HTR-8/SVneo (cell line): ENCODE results near the gene EZR.

Experiments
- DNase-seq: peaks from one replicate; pipeline ENCODE4 v3.0.0; 2011; ENCODE audit warnings: low spot score, mixed read lengths; ENCODE audit not compliant: insufficient read length
- FAIRE-seq: peaks from 2 replicates; lab custom pipeline; 2011; peaks lifted over from hg19 to GRCh38; lab: Jason Lieb, UNC

Gene EZR

DNA sequence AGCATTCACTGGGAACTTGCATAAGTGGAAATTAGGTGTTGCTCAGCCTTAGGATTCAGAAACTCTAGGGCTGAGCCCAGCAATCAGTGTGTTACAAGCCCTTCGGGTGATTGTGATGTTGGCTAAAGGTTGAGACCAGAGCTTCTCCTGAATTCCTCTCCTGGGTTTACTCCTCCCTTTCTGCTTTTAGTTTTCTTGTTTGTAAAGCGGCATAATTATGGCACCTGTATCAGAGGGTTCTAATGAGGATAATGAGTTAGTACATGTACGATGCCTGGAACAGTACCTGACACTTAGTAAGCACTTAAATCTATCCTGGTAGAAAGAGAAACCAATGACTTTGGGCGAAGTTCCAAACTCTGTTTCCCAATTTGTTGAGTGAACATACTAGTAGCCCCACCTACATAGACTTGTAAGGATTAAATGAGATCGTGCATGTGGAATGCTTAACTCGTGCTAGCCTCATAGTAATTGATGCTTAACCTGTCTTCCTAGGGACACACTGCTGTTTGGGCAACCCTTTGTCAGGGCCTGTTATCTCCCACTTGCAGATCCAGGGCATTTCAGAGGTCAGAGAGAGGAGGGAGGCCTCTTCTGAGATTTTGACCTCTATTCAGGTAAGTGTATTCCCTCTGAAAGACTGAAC lies 932 bp upstream of the EZR start:
- DNase-seq (no peak), FAIRE-seq (no peak)

DNA sequence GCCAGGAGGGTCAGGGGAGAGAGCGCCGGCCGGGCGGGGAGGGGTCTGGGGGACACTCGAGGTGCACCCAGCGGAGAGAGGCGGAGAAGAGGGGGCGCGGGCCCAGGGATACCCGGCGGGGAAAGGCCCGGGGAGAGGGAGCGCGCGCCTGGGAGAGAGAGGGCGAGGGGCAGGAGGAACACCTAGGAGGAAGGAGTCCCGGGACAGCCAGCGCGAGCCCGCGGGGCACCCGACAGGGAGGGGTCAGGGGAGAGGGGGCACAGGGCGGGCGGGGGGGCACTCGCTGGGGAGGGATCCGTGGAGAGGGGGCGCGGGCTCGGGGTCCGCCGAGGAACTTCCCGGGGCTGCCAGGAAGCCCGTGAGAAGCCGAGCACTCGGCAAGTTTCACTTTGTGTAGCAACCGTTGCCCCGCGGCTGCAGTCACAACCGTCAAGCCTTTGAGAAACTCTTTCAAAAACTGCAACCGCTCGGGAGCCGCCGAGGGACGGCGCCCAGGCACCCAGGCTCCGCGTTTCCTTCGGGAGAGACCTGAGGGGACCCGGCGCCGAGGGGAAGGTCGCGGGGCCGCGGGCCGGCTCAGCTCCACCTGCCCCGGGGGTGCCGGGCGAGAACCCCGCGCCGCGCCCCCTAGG lies 471 bp downstream of the EZR start:
- DNase-seq = peak; percentile 37
- no peak for FAIRE-seq

DNA sequence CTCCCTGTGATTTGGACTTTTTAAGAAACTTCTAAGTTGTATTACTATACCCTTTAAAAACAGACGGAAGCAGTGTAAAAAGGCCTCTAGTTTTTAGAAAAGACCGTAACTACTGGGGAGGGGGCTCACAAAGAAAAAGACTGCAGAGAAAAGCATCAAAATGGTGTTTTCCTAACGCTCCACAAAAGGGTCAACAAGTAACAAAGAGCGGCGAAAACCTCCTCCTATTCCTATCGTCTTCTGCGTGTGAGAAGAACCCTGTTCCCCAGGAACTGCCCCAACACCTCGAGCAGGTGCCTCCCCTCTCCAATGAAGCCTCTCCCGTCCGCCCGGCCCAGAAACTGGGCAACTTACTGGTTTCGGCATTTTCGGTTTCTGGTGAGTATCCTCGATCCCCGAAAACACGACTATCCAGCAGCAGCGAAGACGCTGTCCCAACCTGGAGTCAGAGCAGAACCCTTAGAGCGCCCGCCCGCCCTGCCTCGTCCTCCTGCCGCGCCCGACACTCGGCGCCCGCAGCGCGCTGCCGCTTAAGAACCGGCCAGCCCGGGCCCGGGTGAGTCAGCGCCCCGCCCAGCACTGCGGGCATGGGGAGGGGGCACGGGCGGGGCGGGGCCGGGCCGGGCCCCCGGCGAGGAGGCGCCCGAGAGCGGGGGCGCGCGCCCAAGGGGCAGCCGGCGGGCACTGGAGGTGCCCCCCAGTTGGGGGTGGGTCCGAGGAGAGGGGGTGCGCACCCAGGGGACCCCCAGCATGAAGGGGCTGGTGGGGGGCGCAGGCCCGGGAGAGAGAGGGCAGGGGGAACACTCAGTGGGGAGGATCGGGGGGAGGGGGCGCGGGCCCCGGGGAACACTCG lies 1.2 kb downstream of the EZR start:
- FAIRE-seq (no peak), DNase-seq (peak; percentile 73)

DNA sequence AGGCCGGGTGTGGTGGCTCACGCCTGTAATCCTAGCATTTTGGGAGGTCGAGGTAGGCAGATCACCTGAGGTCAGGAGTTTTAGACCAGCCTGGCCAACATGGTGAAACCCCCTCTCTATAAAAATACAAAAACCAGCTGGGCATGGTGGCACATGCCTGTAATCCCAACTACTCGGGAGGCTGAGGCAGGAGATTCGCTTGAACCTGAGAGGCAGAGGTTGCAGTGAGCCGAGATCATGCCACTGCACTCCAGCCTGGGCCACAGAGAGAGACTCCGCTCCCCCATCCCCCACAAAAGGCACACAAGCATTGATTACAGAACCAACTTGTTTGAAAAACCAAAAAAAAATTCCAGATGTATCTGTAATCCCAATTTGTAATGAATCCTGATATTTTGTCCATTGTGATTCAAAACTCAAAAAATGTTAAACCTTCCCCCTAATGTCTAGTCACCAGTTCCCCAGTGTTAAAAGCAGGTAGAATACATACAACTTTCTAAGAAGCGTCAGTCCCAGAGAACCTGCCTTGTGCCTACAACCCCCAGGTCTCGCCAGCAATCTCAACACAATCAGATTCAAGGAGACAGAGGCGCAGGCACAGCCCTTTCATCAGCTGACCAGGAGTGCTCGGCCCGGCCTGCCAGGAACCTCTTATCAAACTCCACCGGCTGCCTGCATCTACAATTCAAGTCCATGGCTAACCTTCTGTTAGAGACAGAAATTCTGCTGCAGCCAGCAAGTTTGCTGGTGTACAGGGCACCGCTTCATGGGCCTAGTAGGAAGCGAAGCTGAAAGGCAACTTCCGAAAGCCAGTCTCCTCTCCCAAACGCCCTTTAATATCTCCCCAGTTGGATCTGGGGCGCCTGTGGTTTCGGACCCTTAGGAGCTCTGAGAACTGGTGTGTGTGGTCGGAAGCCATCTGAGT lies 2.1 kb downstream of the EZR start:
- FAIRE-seq = no peak
- no peak for DNase-seq

DNA sequence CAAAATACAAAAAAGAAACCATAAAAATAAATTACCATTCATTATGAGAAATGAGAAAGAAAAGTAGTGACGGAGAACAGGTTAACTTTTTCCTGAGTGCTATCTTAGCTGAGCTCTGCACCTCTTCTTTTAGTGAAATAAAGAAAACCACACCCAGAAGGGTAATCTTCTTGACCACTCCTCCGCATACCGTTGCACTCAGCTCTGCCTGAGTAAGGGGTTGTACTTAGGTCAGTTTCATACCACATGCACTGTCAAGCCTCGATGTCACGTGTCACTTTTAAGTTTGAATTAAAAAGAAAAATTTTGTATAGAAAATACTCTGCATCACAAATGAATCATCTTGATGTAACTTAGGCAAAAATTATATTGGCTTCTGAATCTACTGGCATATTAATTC lies 2.8 kb downstream of the EZR start:
- FAIRE-seq (no peak), DNase-seq (no peak)

DNA sequence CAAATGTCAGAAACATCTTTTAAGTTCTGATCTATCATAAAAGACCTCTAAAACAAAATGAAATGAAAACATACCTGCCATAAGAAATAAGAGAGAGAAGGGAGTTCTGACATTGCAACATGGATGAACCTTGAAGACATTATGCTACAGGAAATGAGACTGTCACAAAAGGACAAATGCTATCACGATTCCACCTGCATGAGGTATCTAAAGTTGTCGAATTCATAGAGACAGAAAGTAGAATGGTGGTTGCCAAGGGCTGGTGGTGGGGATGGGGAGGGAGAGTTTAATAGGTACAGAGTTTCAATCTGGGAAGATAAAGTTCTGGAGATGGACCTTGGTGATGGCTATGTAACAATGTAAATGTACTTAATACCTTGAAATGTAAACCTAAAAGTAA lies 3.3 kb downstream of the EZR start:
- FAIRE-seq (no peak), DNase-seq (no peak)

DNA sequence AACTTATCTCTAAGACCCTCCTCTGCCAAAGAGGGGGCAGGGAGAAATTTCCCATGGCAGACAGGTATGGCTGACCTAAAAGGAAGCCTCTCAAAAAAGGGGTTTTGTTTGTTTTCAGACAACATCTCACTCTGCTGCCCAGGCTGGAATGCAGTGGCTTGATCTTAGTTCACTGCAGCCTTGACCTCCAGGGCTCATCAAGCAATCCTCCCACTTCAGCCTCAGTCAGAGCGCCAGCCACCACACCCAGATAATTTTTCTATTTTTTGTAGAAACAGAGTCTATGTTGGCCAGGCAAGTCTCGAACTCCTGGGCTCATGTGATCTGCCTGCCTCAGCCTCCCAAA lies 3.8 kb downstream of the EZR start:
- FAIRE-seq = no peak
- DNase-seq = no peak

DNA sequence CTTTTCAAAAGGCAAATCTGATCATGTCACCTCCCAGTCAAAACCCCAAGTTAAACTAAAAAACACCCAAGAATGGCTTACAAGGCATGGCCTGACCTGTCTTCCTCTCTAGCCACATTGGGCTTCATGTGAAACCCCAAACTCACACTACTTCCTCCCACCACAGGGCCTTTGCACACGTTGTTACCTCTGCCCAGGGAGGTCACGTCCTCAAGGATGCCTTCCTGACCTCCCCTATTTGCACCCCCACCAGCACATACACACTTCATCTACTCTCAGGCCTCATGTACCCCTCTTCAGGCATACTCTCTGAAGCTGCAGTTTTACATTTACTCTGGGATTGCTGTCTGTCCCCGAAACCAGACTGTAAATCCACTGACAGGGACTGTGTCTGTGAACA lies 6.1 kb downstream of the EZR start:
- DNase-seq = no peak
- FAIRE-seq = no peak

DNA sequence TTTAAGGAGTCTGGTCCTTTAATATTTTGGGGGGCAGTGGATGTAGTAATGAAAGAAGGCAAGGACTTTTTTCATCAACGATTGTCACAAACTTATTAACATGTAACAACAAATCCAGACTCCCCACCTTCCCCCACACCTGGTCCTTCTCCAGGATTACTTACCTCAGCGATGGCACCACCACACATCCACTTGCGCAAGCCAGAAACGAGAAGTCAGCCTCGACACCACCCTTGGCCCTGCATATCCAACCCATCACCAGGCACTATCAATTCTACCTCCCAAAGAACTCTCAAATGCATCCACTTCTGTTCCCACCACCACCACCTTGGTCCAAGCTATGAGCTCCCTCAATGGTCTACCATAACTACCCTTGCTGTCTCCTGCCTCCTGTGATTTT lies 6.6 kb downstream of the EZR start:
- no peak for DNase-seq
- no peak for FAIRE-seq

DNA sequence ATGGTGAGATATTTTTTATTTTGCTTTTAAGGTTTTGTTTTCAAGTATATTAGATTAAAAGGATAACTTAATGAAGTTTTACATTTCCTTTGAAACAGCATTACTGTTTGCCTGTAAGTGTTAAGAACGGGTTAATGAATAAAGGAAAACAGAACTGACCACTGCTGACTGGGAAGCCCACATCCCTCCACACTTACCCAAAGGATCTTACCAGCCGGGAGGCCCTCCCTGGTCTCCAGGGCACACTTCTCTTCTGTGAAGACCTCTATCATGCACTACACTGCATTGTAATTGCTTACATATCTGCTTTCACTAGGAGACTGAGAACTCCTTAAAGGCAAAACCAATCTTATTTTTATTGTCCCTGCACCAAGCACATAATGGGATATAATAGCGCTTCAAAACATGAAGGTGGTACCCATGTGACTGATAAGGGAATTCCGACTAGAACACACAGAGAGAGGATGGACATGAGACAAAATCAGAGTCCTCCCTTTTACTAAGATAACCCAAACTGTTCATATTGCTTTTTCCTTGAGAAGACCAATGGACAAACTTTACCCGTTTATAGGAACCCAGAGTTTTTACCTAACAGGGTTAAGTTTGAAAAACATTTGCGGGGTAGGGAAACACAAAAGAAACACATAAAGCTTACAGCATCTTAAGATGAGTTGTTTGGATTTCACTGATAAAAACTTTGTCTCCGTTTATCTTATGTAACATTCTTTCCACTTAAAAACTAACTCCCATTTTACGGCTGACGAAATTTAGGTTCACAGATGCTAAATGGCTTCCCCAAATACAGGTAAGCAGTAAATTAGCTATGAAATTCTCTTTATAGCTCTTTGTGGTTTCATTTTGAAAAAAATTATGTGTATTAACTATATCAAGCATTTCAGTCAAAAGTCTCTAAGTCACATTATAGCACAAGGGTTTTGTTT lies 8.7 kb downstream of the EZR start:
- FAIRE-seq (no peak), DNase-seq (no peak)

DNA sequence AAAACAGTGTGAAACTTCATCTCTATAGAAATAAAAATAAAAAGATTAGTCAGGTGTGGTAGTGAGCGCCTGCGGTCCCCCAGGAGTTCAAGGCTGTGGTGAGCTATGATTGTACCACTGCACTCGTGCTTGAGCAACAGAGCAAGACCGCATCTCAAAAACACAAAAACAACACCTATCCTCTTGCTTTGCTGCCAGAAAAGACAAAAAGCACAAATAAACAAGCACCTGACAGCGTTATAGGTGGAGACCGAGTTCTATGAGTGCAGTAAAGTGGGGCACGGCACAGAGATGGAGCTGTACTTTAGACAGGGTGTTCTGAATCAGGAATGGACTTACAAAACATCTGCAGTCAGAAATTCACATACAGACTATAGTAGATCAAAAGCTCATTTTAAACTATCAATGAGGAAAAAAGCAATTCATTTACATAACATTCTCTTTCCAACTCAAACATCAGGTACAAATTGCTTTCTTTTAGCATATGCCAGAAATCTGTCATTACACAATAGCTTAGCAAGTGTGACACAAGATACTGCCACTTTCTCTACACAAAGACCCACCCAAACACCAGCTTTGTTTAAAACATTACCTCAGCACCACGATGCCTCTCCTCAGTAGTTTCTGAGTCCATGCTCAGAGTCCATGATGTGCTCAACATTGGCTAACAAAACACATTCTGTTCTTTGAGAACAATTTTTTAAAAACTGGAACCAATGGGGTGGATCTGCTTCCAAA lies 10.1 kb downstream of the EZR start:
- no peak for DNase-seq
- FAIRE-seq = no peak

DNA sequence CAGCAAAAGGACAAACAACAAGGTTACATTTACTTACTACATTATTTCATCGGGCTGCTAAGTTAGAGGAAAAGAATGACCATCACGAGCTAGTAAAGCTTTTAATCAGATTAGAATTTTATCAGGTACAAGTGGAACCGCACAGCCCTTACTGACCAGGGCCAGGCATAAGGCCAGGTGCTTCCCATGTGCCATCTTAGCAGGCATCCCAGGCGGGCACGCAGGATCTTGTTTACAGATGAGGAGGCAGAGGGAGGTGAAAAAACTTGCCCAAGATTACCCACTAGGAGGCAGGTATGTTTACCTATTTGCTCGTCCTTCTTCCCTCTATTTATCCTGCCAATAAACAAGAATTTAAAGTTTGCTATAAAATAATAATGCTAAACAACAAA lies 10.7 kb downstream of the EZR start:
- FAIRE-seq = no peak
- no peak for DNase-seq

DNA sequence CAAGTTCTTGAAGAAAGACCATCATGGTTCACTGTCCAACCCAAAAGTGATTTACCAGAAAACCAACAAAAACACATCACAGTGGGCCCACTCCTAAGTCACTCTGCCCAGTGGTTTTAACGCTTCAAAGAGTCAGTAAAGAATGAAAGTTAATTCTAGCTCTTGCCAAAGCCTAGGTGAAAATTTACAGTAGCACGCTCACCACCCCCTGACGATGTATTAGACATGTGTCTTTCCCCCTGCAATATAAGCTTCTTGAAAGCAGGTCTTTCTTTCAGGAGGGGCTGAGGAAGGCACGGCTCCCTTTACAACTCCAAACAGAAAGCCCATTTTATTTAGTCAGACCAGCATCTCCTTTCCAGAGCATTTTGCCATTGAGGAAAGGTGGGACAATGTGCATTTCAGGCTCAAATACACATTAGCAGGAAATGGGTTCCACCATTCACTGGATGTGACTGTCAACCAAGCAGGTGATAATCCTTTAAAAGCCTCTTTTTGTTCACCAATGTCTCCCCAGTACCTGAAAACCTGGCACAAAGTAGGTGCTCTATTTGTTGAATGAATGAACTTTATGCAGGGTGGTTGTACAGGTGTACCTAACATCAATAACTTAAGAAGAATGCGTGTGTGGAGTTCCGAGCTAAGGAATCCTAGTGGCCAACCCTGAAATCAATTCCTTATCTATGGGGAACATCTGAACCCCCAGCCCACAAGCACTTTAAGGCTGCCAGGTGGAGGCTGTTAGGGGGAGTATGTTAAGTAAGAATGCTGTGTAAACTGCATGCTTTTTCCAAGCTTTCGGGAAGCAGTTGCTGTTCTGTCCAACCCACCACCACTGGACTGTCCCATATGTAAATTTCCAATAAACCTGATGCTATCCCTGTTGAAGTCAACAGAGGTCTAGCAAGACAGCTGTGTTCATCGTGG lies 11.4 kb downstream of the EZR start:
- FAIRE-seq (no peak), DNase-seq (no peak)

DNA sequence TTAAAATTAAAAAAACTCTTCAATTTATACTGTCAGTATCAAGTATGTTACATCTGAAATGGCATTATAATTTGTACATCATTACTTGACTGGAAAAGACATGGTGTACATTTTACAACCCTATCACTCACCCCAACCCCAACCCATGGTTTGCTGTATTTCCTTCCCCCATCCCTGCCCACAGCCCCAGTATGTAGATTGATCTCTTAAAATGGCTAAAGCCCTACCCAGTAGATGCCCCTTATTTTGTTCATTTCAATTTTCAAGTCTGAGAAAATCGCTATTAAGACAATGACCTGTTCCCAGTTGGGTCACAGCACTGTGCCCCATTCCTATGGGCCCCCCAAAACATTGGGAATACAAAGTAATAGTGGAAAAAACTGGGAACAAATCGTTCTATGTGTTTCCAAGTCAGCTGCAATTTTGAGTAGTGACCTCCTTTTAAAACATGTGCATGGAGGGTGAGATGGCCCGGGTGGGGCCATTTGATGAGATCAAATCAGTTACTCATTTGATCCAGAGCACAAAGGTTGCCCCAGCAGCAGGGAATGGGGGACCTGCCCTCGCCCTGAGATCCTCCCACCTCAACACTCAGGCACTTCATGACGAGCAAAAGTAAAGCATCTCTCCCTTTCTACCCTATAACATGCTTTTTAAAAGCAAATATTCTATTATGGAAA lies 13.3 kb downstream of the EZR start:
- FAIRE-seq (no peak), DNase-seq (no peak)

DNA sequence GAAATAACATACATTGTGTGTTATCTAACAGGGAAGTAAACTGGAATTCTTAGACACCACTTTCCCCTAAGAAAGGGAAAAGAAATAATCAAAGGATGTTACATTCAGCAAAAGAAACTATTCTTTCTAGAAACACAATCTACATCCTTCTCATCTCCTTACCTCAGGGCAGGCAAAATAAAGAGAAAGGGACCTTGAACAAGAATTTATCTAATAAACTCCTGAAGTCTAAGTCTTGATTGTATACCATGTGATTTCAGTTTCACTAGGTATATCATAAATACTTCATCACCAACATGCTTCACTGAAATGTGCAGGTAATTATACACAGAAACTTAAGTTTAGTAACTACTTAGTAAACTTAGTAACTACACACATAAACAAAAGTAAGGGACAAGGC lies 15.0 kb downstream of the EZR start:
- FAIRE-seq (no peak), DNase-seq (no peak)

DNA sequence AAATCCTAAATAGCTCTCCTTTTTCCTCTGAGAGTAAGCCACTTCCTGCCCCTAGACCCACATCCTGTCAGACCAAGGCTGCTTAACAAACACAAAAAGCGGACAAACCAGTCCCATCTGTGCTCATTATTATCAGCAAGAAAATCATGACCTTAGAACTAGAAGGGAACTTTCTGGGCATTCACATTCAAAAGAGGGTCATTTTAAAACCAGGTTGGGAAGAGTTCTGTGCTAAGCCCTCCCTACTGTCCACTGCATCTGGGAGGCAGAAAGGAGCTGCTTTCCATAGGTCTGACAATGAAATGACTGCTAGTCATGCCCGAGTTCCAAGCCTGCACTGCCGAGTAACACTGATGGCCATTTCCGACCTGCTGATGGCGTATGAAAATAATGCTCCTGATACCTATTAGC lies 15.4 kb downstream of the EZR start:
- DNase-seq (no peak), FAIRE-seq (no peak)

DNA sequence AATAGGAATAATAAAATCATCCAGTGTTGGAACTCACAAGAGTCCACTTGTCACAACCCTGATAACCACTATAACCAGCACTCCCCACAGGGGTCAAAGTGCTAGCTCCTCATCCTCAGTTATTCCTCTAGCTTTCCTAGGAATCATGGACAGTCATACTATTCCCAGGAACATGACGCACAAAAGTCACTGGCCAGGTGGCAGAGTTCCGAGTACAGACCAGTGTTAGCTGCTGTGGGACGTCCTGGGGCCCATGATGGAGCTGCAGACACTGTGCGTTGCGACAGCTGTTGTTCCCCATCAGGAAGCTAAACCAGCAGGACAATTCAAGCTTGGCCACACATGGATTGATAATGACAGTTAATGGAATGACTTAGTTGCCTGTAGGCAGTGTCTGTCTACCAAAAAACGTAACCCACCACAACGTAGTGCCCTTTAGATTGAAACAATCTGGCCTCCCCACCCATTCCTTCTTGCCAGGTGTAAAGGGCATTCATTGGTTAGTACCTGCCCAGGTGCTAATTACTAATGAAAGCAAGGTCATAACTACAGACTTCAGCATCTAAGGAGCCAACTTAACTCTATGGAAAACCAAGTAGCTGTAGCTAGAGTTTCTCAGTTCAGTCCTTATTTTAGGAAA lies 17.4 kb downstream of the EZR start:
- FAIRE-seq = no peak
- DNase-seq = no peak
